Panc1 (cell line): ENCODE measurements around the gene NPTXR. TPM values are rescaled to one million over a fixed set of nuclear protein-coding genes. Genes with fewer than 3 reads are reported as not detected.
A peak's percentile ranks its signal among the peaks of the same experiment; 100 is the strongest.

Source experiments
- ATAC-seq: fragments of 200-7000 bp; cut with Tn5 transposase; 2 replicates; pipeline ENCODE4 v1.9.1; 2020; ENCODE audit warnings: mild to moderate bottlenecking, moderate library complexity
- BruUV-seq: library from RNA; stranded (reverse); fragments of 400-500 nt; replicated peaks from 2 replicates; lab custom pipeline; 2021; lab: Mats Ljungman, UMichigan
- CTCF ChIA-PET: fragments of 300-600 bp; sonication (Branson Sonifier 250); formaldehyde crosslinking; loops from one replicate; lab custom pipeline; 2022; ENCODE audit warnings: antibody characterized with exemption; lab: Charles Lee
- POLR2A ChIA-PET: fragments of 300-600 bp; sonication (Branson Sonifier 250); formaldehyde crosslinking; loops from one replicate; lab custom pipeline; 2022; ENCODE audit warnings: antibody characterized with exemption; lab: Charles Lee
- DNase-seq: peaks from one replicate; pipeline ENCODE4 v3.0.0-alpha.2; 2010; ENCODE audit warnings: low read depth, low spot score
- H3K27ac ChIP-seq: 2 replicates; pipeline ENCODE4 v1.5.1; 2011; ENCODE audit warnings: mild to moderate bottlenecking, low read length, inconsistent platforms
- H3K27me3 ChIP-seq: fragments of 200-500 bp; sonication (Bioruptor generic); 2 replicates; pipeline ENCODE4 v1.6.0; 2014; ENCODE audit warnings: low read length, inconsistent platforms; ENCODE audit not compliant: control insufficient read depth, insufficient read depth
- H3K36me3 ChIP-seq: fragments of 200-500 bp; sonication (Bioruptor generic); 2 replicates; pipeline ENCODE4 v1.5.1; 2014; ENCODE audit warnings: inconsistent platforms, mild to moderate bottlenecking, low read length, moderate library complexity; ENCODE audit not compliant: control insufficient read depth, insufficient read depth
- H3K4me1 ChIP-seq: 2 replicates; pipeline ENCODE4 v1.5.1; 2011; ENCODE audit warnings: inconsistent platforms, mild to moderate bottlenecking, low read length, moderate library complexity; ENCODE audit not compliant: control insufficient read depth, insufficient read depth
- H3K4me3 ChIP-seq, 2 experiments: 2 replicates each; pipeline ENCODE4 v1.5.1; 2011 to 2012; ENCODE audit warnings: low read depth in 2 of 2, low read length in 2 of 2, mild to moderate bottlenecking in 2 of 2, inconsistent platforms in 1 of 2, moderate library complexity in 1 of 2
- H3K9me3 ChIP-seq: fragments of 200-500 bp; sonication (Bioruptor generic); 2 replicates; pipeline ENCODE4 v1.5.1; 2014; ENCODE audit warnings: low read depth, mild to moderate bottlenecking, inconsistent platforms, low read length, moderate library complexity; ENCODE audit not compliant: control insufficient read depth, insufficient read depth
- POLR2AphosphoS5 ChIP-seq: IDR thresholded peaks from 2 replicates; pipeline ENCODE4 v1.6.1; 2012; ENCODE audit warnings: mild to moderate bottlenecking, low read depth, low read length, moderate library complexity
- SIN3A ChIP-seq: IDR thresholded peaks from 2 replicates; pipeline ENCODE4 v1.6.1; 2012; ENCODE audit warnings: low read depth, mild to moderate bottlenecking, low read length, moderate library complexity, borderline replicate concordance; ENCODE audit not compliant: insufficient read depth
- TCF7L2 ChIP-seq: IDR thresholded peaks from 2 replicates; pipeline ENCODE4 v1.6.1; 2011; ENCODE audit warnings: mild to moderate bottlenecking, low read depth, low read length, inconsistent platforms
- in situ Hi-C: cut with HindIII; loops from 2 replicates; pipeline ENCODE4 v1.10.0; 2016; ENCODE audit warnings: low sequenced_read_pairs, low pct_unique_long_range_greater_than_20kb
- intact Hi-C: fragments of 100-400 bp; cut with micrococcal nuclease; formaldehyde crosslinking; loops from one replicate; pipeline ENCODE4 v1.10.0; 2022; ENCODE audit not compliant: unreplicated experiment
- total RNA-seq: library from RNA; stranded (reverse); gene quantifications from one replicate; pipeline ENCODE4 v1.2.1, GENCODE V29; 2021; ENCODE audit not compliant: unreplicated experiment
- TF ChIP-seq, protein P1 (sequence below), 2 experiments: IDR thresholded peaks; 2 replicates each; pipeline ENCODE4 v1.6.1; 2011 to 2012; ENCODE audit warnings: low read depth in 2 of 2, control low read depth in 1 of 2, low read length in 1 of 2, mild to moderate bottlenecking in 1 of 2, moderate library complexity in 1 of 2; ENCODE audit not compliant: insufficient read depth in 1 of 2
- TF ChIP-seq, protein P2 (sequence below): fragments of 450-650 bp; IDR thresholded peaks from 2 replicates; pipeline ENCODE4 v1.5.1; 2017; ENCODE audit warnings: mild to moderate bottlenecking

Gene NPTXR
- total RNA-seq, 1 experiment from 2014 or later, result 32.6 TPM

DNA sequence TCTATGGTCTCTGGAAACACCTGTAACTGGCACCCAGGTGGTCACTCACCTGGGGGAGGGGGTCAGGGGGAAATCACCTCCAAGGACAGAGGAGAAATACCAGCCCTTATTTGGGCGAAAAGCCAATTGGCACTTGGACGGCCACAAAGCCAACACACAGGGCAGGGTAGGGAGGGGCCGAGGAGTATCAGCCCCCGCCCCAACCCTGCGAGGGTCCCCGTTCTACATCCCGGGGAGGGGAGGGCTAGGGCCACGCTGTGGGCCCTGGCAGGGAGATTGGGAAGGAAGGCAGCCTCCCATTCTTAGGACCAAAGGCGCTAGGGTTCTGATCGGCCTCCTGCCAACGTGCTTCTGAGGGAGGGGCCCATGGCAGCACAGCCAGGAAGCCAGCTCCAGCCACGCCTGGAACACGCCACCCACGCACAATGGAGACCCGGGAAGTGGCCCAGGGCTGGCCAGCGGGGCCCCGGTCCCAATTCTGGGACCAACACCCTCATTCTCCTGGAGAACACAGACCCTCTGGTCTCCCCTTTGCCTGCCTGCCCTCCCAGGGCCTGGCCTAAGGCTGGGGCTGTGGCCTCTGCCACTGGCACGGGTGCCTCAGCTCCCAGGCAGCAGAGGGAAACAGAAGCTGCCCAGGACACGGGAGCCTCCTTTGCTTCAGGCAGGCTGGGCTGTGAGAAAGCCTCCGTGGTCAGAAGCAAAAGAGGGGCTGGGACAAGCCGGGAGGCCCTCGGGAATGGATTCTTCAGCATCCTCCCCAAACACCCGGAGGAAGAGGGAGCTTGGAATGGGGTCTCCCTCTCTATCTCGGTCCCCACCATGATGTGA, 20.7 kb upstream of the NPTXR start:
- Histone ChIP-seq H3K27ac (no peak overlapping the region), H3K9me3 (no peaks in the 10 kb centered on the region), H3K36me3 (no peaks in the 10 kb centered on the region), H3K4me3 (no peak overlapping the region), H3K27me3 (no peaks in the 10 kb centered on the region), H3K4me1 (peaks cover 39% of the 10 kb centered on the region)
- ChIA-PET POLR2A (no interaction called here), CTCF (no interaction called here)
- in situ Hi-C loops (no loop called here), intact Hi-C loops (loop anchor here (5.0 to 10.0 kb wide), 3 partner anchors 97 to 258 kb away; no protein-coding TSS in a partner anchor)
- ATAC-seq (peak; percentile 28), DNase-seq (no peak)
- no TSS peak for BruUV-seq
- TF ChIP-seq, protein P1, sequence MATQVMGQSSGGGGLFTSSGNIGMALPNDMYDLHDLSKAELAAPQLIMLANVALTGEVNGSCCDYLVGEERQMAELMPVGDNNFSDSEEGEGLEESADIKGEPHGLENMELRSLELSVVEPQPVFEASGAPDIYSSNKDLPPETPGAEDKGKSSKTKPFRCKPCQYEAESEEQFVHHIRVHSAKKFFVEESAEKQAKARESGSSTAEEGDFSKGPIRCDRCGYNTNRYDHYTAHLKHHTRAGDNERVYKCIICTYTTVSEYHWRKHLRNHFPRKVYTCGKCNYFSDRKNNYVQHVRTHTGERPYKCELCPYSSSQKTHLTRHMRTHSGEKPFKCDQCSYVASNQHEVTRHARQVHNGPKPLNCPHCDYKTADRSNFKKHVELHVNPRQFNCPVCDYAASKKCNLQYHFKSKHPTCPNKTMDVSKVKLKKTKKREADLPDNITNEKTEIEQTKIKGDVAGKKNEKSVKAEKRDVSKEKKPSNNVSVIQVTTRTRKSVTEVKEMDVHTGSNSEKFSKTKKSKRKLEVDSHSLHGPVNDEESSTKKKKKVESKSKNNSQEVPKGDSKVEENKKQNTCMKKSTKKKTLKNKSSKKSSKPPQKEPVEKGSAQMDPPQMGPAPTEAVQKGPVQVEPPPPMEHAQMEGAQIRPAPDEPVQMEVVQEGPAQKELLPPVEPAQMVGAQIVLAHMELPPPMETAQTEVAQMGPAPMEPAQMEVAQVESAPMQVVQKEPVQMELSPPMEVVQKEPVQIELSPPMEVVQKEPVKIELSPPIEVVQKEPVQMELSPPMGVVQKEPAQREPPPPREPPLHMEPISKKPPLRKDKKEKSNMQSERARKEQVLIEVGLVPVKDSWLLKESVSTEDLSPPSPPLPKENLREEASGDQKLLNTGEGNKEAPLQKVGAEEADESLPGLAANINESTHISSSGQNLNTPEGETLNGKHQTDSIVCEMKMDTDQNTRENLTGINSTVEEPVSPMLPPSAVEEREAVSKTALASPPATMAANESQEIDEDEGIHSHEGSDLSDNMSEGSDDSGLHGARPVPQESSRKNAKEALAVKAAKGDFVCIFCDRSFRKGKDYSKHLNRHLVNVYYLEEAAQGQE (IDR thresholded peaks at IDR 0.05; ENCODE audit: insufficient read depth in 1 of 2, low read depth in 2 of 2, low read length in 1 of 2), result no peak
- no peak for TF ChIP-seq TCF7L2
- no peak; the same call in 1 of the 2 replicates for TF ChIP-seq POLR2AphosphoS5
- TF ChIP-seq, protein P2, sequence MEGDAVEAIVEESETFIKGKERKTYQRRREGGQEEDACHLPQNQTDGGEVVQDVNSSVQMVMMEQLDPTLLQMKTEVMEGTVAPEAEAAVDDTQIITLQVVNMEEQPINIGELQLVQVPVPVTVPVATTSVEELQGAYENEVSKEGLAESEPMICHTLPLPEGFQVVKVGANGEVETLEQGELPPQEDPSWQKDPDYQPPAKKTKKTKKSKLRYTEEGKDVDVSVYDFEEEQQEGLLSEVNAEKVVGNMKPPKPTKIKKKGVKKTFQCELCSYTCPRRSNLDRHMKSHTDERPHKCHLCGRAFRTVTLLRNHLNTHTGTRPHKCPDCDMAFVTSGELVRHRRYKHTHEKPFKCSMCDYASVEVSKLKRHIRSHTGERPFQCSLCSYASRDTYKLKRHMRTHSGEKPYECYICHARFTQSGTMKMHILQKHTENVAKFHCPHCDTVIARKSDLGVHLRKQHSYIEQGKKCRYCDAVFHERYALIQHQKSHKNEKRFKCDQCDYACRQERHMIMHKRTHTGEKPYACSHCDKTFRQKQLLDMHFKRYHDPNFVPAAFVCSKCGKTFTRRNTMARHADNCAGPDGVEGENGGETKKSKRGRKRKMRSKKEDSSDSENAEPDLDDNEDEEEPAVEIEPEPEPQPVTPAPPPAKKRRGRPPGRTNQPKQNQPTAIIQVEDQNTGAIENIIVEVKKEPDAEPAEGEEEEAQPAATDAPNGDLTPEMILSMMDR, result no peak
- TF ChIP-seq SIN3A, result no peak

DNA sequence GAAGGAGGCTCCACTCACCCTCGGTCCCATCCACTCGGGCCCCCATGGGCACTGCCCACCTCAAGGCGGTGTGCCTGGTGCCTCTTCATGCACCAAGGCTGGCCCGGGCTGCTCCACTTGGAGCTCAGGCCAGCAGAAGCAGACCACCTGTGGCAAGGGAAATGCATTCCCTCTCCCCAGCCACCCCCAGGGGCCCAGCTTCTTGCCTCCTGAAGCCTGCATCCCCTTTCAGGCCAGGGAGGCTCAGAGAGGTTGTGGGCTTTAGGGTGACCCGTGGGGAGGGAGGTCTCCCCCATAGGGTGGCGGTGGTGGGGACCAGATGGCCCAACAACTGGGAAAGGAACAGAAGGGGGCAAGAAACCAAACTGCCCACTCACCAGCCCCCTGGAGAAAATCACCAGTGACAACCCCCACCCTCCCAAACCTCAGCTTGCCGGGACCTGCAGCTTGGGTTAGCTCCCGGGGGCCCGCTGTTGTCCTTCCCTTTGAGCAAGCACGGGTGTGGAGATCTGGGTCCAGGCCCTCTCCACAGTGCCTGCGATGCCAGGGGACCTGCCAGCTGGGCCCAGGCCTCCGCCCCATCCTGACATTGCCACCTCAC, 19.8 kb upstream of the NPTXR start:
- DNase-seq (no peak), ATAC-seq (no peak)
- CTCF ChIA-PET, result interaction anchor here (0.6 kb wide), 1 partner anchor 154 kb away, joined by 3 read pairs; no protein-coding TSS in a partner anchor
- in situ Hi-C loops, result no loop called here
- H3K36me3 ChIP-seq, result no peaks in the 10 kb centered on the region
- no TSS peak for BruUV-seq
- no peak overlapping the region for H3K4me3 ChIP-seq
- H3K4me1 ChIP-seq, result peaks cover 30% of the 10 kb centered on the region
- no peaks in the 10 kb centered on the region for H3K27me3 ChIP-seq
- intact Hi-C loops, result loop anchor here (5.0 to 10.0 kb wide), 2 partner anchors 96 to 141 kb away; no protein-coding TSS in a partner anchor
- no peaks in the 10 kb centered on the region for H3K9me3 ChIP-seq
- no peak overlapping the region for H3K27ac ChIP-seq
- TF ChIP-seq TCF7L2 (no peak), POLR2AphosphoS5 (no peak), SIN3A (no peak)
- TF ChIP-seq, protein P1 (IDR thresholded peaks at IDR 0.05; ENCODE audit: insufficient read depth in 1 of 2, low read depth in 2 of 2, low read length in 1 of 2), result no peak
- TF ChIP-seq, protein P2, result no peak
- POLR2A ChIA-PET, result no interaction called here
